PFSK-1 (cell line): ENCODE data around the gene COL4A2.

ENCODE experiments used
- FOXP2 ChIP-seq: optimal IDR thresholded peaks from 2 replicates; pipeline ENCODE3; 2011; ENCODE audit warnings: borderline replicate concordance, control low read depth, inconsistent platforms; ENCODE audit not compliant: insufficient read depth; ENCODE audit errors: extremely low read length, extremely low read depth
- POLR2AphosphoS5 ChIP-seq: IDR thresholded peaks from 2 replicates; pipeline ENCODE4 v1.6.1; 2012; ENCODE audit warnings: low read depth, mild to moderate bottlenecking, control low read depth, low read length, moderate library complexity
- SIN3A ChIP-seq: IDR thresholded peaks from 2 replicates; pipeline ENCODE4 v1.6.1; 2012; ENCODE audit warnings: mild to moderate bottlenecking, low read length, moderate library complexity, borderline replicate concordance; ENCODE audit not compliant: insufficient read depth
- TAF1 ChIP-seq: IDR thresholded peaks from 2 replicates; pipeline ENCODE4 v1.6.1; 2012; ENCODE audit warnings: low read length, control low read depth, borderline replicate concordance; ENCODE audit not compliant: insufficient read depth
- TF ChIP-seq, protein P1 (sequence below), 2 experiments: IDR thresholded peaks; 2 replicates each; pipeline versions ENCODE4 v1.6.1 to v1.8.0; 2011 to 2012; ENCODE audit warnings: low read depth in 2 of 2, low read length in 2 of 2, control low read depth in 1 of 2, inconsistent platforms in 1 of 2, mild to moderate bottlenecking in 1 of 2, moderate library complexity in 1 of 2; ENCODE audit not compliant: insufficient read depth in 1 of 2

DNA sequence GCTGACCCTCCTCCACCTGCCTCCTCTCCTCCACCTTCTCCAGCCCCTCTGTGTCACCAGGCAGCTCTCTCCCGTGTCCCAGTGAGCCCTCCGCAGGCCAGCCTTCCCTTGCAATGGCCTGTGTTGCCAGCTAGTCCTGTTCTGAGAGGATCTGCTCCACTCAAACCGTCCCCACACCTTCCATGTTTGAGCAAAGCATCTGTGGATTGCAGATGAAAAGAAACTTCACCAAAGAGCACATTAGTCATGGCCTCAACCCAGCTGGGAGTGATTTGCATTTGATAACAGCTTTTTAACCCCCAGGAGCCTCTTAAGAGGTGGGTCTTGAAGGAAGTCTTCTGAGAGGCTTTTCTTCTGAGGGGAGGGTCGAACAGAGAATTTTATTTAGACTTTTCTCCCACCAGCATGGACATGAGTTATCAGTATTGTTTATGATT, 72.8 kb downstream of the COL4A2 start:
- TF ChIP-seq POLR2AphosphoS5, result no peak
- TF ChIP-seq TAF1, result no peak
- TF ChIP-seq SIN3A, result no peak
- TF ChIP-seq, protein P1, sequence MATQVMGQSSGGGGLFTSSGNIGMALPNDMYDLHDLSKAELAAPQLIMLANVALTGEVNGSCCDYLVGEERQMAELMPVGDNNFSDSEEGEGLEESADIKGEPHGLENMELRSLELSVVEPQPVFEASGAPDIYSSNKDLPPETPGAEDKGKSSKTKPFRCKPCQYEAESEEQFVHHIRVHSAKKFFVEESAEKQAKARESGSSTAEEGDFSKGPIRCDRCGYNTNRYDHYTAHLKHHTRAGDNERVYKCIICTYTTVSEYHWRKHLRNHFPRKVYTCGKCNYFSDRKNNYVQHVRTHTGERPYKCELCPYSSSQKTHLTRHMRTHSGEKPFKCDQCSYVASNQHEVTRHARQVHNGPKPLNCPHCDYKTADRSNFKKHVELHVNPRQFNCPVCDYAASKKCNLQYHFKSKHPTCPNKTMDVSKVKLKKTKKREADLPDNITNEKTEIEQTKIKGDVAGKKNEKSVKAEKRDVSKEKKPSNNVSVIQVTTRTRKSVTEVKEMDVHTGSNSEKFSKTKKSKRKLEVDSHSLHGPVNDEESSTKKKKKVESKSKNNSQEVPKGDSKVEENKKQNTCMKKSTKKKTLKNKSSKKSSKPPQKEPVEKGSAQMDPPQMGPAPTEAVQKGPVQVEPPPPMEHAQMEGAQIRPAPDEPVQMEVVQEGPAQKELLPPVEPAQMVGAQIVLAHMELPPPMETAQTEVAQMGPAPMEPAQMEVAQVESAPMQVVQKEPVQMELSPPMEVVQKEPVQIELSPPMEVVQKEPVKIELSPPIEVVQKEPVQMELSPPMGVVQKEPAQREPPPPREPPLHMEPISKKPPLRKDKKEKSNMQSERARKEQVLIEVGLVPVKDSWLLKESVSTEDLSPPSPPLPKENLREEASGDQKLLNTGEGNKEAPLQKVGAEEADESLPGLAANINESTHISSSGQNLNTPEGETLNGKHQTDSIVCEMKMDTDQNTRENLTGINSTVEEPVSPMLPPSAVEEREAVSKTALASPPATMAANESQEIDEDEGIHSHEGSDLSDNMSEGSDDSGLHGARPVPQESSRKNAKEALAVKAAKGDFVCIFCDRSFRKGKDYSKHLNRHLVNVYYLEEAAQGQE (IDR thresholded peaks at IDR 0.05; ENCODE audit: insufficient read depth in 1 of 2, low read depth in 2 of 2, low read length in 2 of 2), result no peak
- TF ChIP-seq FOXP2, result no peak
